Measurements from ENCODE around the gene DPYD. TPM values are rescaled to one million over a fixed set of nuclear protein-coding genes. Genes with fewer than 3 reads are reported as not detected.

DPYD gene
- polyA plus RNA-seq, 1 of the 3 experiments (the other 2 are of a cell fraction), result 23.0 TPM

DNA sequence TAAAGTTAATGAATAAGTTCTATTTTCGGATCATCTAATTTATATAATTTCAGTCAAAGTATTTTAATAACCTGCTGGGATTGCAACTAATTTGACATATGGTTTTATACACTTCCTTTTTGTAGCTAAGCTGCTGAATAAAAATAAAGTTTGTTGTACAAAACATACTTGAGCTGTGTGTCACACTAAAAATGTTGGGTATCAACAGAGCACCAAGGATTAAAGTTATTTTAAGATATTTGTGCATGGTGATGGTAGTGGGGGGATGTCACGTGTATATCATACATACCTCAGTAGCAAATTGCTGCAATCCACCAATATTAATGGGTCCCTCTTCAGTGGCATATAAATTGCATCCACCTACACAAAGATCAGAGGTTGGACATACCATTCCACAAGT, 199.6 kb downstream of the DPYD start:
- H4K20me1 ChIP-seq (ENCODE audit: insufficient read depth), result no peaks in the 10 kb centered on the region
- ChIA-PET POLR2A (no interaction called here), CTCF (no interaction called here)
- H3K4me3 ChIP-seq (ENCODE audit: low read depth in 2 of 2, low read length in 1 of 2), result no peak overlapping the region
- H3K36me3 ChIP-seq (replicated peaks in 1 of 2; ENCODE audit: control insufficient read depth in 1 of 2, insufficient read depth in 2 of 2, low read length in 1 of 2), result peaks cover 8 to 88% of the 10 kb centered on the region in 2 experiments
- TF ChIP-seq SMC3 (IDR thresholded peaks at IDR 0.05; ENCODE audit: low read depth, low read length) (no peak), USF1 (IDR thresholded peaks at IDR 0.05; ENCODE audit: borderline replicate concordance, low read depth) (no peak), TCF12 (IDR thresholded peaks at IDR 0.05) (no peak), JUND (IDR thresholded peaks at IDR 0.05) (no peak), RCOR1 (IDR thresholded peaks at IDR 0.05; ENCODE audit: low read length) (no peak), RXRA (IDR thresholded peaks at IDR 0.05; ENCODE audit: borderline replicate concordance, low read depth) (no peak)
- H2AFZ ChIP-seq (ENCODE audit: low read depth), result no peak overlapping the region
- no peak overlapping the region for H3K27ac ChIP-seq (ENCODE audit: low read depth in 2 of 2, low read length in 1 of 2)
- no peaks in the 10 kb centered on the region for H3K9me2 ChIP-seq
- no peak overlapping the region for H3K4me2 ChIP-seq
- H3K9ac ChIP-seq, result no peak overlapping the region
- H3K79me2 ChIP-seq (ENCODE audit: insufficient read depth), result peaks cover 44% of the 10 kb centered on the region; the same call in 1 of the 2 replicates
- peaks cover 6% of the 10 kb centered on the region; the same call in 1 of the 2 replicates for H3K9me3 ChIP-seq
- WGBS (ENCODE audit: low lambda C conversion rate), result 76% methylated on average over 2 of the region's 2 CpGs
- peaks cover 20% of the 10 kb centered on the region for H3F3A ChIP-seq (replicated peaks; ENCODE audit: insufficient read depth)
- DNase-seq, result no peak
- 0 out of 4 replicates have a peak, but pooled peaks cover 0 to 7% of the 10 kb centered on the region in 2 experiments for H3K4me1 ChIP-seq (ENCODE audit: control insufficient read depth in 1 of 2, insufficient read depth in 2 of 2, low read depth in 1 of 2, low read length in 1 of 2)
- H3K27me3 ChIP-seq (ENCODE audit: insufficient read depth), result no peaks in the 10 kb centered on the region

DNA sequence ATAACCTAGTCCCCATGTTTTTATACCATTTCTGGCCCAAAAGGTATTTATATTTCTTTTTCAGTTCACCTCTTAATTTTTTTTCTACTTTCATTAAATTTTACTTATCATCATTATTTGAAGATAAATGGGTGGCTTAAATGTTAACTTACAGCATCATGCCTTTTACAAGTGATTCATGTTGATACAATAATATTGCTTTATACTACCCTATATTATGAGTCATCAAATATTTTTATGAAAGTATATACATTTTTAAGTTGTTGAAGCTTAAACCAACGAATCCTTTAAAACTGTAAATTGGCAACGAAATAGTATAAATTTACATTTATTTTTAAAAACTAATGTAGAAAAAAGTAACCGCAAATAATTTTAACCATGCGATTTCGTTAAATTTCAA, 207.9 kb downstream of the DPYD start:
- Histone ChIP-seq H4K20me1 (ENCODE audit: insufficient read depth) (no peaks in the 10 kb centered on the region), H3K4me2 (no peak overlapping the region), H3K9me3 (no peaks in the 10 kb centered on the region; the same call in 1 of the 2 replicates), H3K27ac (ENCODE audit: low read depth in 2 of 2, low read length in 1 of 2) (no peak overlapping the region), H3F3A (replicated peaks; ENCODE audit: insufficient read depth) (peaks cover 13% of the 10 kb centered on the region), H3K79me2 (ENCODE audit: insufficient read depth) (peaks cover 4% of the 10 kb centered on the region; the same call in 1 of the 2 replicates), H3K4me3 (ENCODE audit: low read depth in 2 of 2, low read length in 1 of 2) (no peak overlapping the region), H2AFZ (ENCODE audit: low read depth) (no peak overlapping the region), H3K9me2 (no peaks in the 10 kb centered on the region), H3K36me3 (replicated peaks in 1 of 2; ENCODE audit: control insufficient read depth in 1 of 2, insufficient read depth in 2 of 2, low read length in 1 of 2) (peaks cover 0 to 77% of the 10 kb centered on the region in 2 experiments), H3K27me3 (ENCODE audit: insufficient read depth) (no peaks in the 10 kb centered on the region), H3K4me1 (ENCODE audit: control insufficient read depth in 1 of 2, insufficient read depth in 2 of 2, low read depth in 1 of 2, low read length in 1 of 2) (no peaks in the 10 kb centered on the region), H3K9ac (no peak overlapping the region)
- POLR2A ChIA-PET, result no interaction called here
- CTCF ChIA-PET, result no interaction called here
- DNase-seq, result no peak
- WGBS (ENCODE audit: low lambda C conversion rate), result 93% methylated on average over 5 of the region's 5 CpGs
- TF ChIP-seq, protein P1, sequence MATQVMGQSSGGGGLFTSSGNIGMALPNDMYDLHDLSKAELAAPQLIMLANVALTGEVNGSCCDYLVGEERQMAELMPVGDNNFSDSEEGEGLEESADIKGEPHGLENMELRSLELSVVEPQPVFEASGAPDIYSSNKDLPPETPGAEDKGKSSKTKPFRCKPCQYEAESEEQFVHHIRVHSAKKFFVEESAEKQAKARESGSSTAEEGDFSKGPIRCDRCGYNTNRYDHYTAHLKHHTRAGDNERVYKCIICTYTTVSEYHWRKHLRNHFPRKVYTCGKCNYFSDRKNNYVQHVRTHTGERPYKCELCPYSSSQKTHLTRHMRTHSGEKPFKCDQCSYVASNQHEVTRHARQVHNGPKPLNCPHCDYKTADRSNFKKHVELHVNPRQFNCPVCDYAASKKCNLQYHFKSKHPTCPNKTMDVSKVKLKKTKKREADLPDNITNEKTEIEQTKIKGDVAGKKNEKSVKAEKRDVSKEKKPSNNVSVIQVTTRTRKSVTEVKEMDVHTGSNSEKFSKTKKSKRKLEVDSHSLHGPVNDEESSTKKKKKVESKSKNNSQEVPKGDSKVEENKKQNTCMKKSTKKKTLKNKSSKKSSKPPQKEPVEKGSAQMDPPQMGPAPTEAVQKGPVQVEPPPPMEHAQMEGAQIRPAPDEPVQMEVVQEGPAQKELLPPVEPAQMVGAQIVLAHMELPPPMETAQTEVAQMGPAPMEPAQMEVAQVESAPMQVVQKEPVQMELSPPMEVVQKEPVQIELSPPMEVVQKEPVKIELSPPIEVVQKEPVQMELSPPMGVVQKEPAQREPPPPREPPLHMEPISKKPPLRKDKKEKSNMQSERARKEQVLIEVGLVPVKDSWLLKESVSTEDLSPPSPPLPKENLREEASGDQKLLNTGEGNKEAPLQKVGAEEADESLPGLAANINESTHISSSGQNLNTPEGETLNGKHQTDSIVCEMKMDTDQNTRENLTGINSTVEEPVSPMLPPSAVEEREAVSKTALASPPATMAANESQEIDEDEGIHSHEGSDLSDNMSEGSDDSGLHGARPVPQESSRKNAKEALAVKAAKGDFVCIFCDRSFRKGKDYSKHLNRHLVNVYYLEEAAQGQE (IDR thresholded peaks at IDR 0.05; ENCODE audit: low read depth, low read length), result no peak
- no peak for TF ChIP-seq RAD21 (IDR thresholded peaks at IDR 0.05; ENCODE audit: low read length)
- TF ChIP-seq RCOR1 (IDR thresholded peaks at IDR 0.05; ENCODE audit: low read length), result no peak
- TF ChIP-seq ZBTB33 (IDR thresholded peaks at IDR 0.05; ENCODE audit: borderline replicate concordance, low read depth), result no peak
